WERI-Rb-1 (cell line): ENCODE measurements around the gene AGA.

Experiments
- DNase-seq: peaks from one replicate; pipeline ENCODE4 v3.0.0-alpha.2; 2020
- H3K27ac ChIP-seq: fragments of 250-450 bp; sonication (Bioruptor Pico); 2 replicates; pipeline ENCODE4 v1.5.1; 2020; ENCODE audit warnings: mild to moderate bottlenecking, moderate library complexity
- H3K27me3 ChIP-seq: fragments of 250-450 bp; sonication (Bioruptor Pico); 2 replicates; pipeline ENCODE4 v1.5.1; 2021; ENCODE audit warnings: mild to moderate bottlenecking, low read depth, moderate library complexity; ENCODE audit not compliant: insufficient read depth, severe bottlenecking
- H3K36me3 ChIP-seq: fragments of 250-450 bp; sonication (Bioruptor Pico); 2 replicates; pipeline ENCODE4 v1.5.1; 2020; ENCODE audit warnings: mild to moderate bottlenecking, moderate library complexity
- H3K4me3 ChIP-seq: 2 replicates; pipeline ENCODE4 v1.5.1; 2011; ENCODE audit warnings: low read depth, mild to moderate bottlenecking, control low read depth, low read length
- H3K9me3 ChIP-seq: fragments of 250-450 bp; sonication (Bioruptor Pico); 2 replicates; pipeline ENCODE4 v1.5.1; 2021; ENCODE audit warnings: mild to moderate bottlenecking, moderate library complexity; ENCODE audit not compliant: severe bottlenecking
- TF ChIP-seq, protein P1 (sequence below): IDR thresholded peaks from 2 replicates; pipeline ENCODE4 v1.5.1; 2011; ENCODE audit warnings: low read depth, mild to moderate bottlenecking, control low read depth, inconsistent platforms, low read length

The AGA gene

GRCh38 chr4:177427192-177427591 is 15.0 kb downstream of the AGA start:
- Histone ChIP-seq H3K27me3 (no peaks in the 10 kb centered on the region), H3K4me3 (no peak overlapping the region), H3K27ac (no peak overlapping the region), H3K36me3 (no peaks in the 10 kb centered on the region), H3K9me3 (no peaks in the 10 kb centered on the region)
- TF ChIP-seq, protein P1, sequence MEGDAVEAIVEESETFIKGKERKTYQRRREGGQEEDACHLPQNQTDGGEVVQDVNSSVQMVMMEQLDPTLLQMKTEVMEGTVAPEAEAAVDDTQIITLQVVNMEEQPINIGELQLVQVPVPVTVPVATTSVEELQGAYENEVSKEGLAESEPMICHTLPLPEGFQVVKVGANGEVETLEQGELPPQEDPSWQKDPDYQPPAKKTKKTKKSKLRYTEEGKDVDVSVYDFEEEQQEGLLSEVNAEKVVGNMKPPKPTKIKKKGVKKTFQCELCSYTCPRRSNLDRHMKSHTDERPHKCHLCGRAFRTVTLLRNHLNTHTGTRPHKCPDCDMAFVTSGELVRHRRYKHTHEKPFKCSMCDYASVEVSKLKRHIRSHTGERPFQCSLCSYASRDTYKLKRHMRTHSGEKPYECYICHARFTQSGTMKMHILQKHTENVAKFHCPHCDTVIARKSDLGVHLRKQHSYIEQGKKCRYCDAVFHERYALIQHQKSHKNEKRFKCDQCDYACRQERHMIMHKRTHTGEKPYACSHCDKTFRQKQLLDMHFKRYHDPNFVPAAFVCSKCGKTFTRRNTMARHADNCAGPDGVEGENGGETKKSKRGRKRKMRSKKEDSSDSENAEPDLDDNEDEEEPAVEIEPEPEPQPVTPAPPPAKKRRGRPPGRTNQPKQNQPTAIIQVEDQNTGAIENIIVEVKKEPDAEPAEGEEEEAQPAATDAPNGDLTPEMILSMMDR, result no peak
- no peak for DNase-seq

DNA sequence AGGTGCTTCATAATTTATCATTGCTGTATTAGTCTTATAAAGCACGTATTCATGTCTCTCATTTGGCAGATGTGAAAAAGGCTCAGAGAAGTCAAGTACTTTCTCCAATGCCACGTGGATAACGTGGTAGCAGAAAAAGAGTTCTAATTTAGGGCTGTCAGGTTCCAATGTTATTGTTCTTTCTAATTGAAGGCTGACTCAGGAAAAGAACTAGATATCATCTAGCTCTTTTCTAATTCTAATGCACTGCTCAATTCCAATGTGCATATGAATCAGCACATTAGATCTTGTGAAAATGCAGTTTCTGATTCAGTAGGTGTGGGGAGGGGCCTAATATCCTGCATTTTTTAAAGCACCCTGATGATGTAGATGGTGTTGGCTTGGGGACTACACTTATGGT is 22.8 kb downstream of the AGA start:
- no peak for DNase-seq
- H3K4me3 ChIP-seq, result no peak overlapping the region
- no peaks in the 10 kb centered on the region for H3K27me3 ChIP-seq
- no peaks in the 10 kb centered on the region for H3K36me3 ChIP-seq
- peaks cover 3% of the 10 kb centered on the region for H3K9me3 ChIP-seq
- no peak overlapping the region for H3K27ac ChIP-seq
- TF ChIP-seq, protein P1, result no peak

DNA sequence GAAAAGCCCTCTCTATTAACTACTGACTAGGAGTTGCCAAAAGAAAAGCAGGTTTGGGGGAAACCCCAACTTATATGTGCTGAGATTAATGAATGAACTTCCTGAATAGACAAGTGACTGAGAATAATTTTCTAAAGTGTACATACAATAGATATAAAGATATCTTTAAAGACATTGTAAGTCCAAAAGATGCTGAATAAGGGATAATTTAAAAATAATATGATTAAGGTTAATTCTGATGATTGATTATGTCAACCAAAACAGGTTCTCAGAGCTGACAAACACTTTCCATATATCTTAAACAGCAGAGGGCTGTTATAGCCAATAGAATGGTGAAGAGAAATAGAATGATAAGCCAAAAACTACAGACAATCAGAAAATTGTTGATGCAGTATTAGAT is 28.6 kb downstream of the AGA start:
- TF ChIP-seq, protein P1, result no peak
- Histone ChIP-seq H3K9me3 (no peaks in the 10 kb centered on the region), H3K4me3 (no peak overlapping the region), H3K27me3 (no peaks in the 10 kb centered on the region), H3K27ac (no peak overlapping the region), H3K36me3 (no peaks in the 10 kb centered on the region)
- DNase-seq, result no peak

DNA sequence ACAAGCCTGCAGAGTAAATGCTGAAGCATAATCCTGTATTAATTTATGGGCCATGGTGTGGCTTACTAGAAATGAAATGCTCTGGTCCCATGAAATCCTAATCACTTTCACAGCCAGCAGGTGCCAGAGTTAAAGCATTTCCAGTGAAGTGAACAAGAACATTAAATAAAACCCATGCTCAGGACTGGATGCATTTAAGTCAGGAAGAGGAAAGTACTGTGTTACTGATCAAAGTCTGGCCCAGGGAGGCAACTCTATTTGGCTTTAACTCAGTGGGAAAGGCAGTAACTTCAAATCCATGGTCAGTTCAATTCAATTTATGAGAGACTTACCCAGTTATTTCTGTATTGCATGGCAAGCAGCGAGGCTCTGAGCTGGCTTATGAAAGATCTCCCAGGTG is 29.2 kb downstream of the AGA start:
- no peaks in the 10 kb centered on the region for H3K27me3 ChIP-seq
- no peaks in the 10 kb centered on the region for H3K9me3 ChIP-seq
- TF ChIP-seq, protein P1, result no peak
- no peak for DNase-seq
- no peak overlapping the region for H3K4me3 ChIP-seq
- H3K27ac ChIP-seq, result no peak overlapping the region
- H3K36me3 ChIP-seq, result no peaks in the 10 kb centered on the region

- Histone ChIP-seq H3K27ac (no peak overlapping the region), H3K4me3 (no peak overlapping the region), H3K27me3 (no peaks in the 10 kb centered on the region), H3K36me3 (no peaks in the 10 kb centered on the region), H3K9me3 (no peaks in the 10 kb centered on the region)
- DNase-seq, result no peak
- TF ChIP-seq, protein P1, result no peak
These were observed 30.2 kb downstream of the AGA start for GRCh38 chr4:177411996-177412395.

GRCh38 chr4:177410566-177410965 is 31.7 kb downstream of the AGA start:
- Histone ChIP-seq H3K36me3 (no peaks in the 10 kb centered on the region), H3K27me3 (no peaks in the 10 kb centered on the region), H3K9me3 (no peaks in the 10 kb centered on the region), H3K27ac (no peak overlapping the region), H3K4me3 (no peak overlapping the region)
- no peak for DNase-seq
- TF ChIP-seq, protein P1, result no peak
